Glutamatergic neuron (in vitro differentiated cells): ENCODE data around the gene KSR1. TPM values are rescaled to one million over a fixed set of nuclear protein-coding genes. Genes with fewer than 3 reads are reported as not detected.

Experiments
- DNase-seq: peaks from one replicate; pipeline ENCODE4 v3.0.0; 2022
- H3K27ac Mint-ChIP-seq: one replicate; pipeline ENCODE4 v1.8.0; 2020; ENCODE audit warnings: mild to moderate bottlenecking, mixed read lengths, inconsistent platforms; ENCODE audit not compliant: unreplicated experiment
- H3K27me3 Mint-ChIP-seq: one replicate; pipeline ENCODE4 v1.8.0; 2020; ENCODE audit warnings: mild to moderate bottlenecking, moderate library complexity, mixed read lengths, inconsistent platforms; ENCODE audit not compliant: unreplicated experiment
- H3K36me3 Mint-ChIP-seq: one replicate; pipeline ENCODE4 v1.8.0; 2020; ENCODE audit warnings: mild to moderate bottlenecking, mixed read lengths, inconsistent platforms; ENCODE audit not compliant: unreplicated experiment
- H3K4me1 Mint-ChIP-seq: one replicate; pipeline ENCODE4 v1.8.0; 2020; ENCODE audit warnings: mild to moderate bottlenecking, low read depth, mixed read lengths, inconsistent platforms; ENCODE audit not compliant: unreplicated experiment
- H3K4me3 Mint-ChIP-seq: one replicate; pipeline ENCODE4 v1.8.0; 2020; ENCODE audit warnings: mild to moderate bottlenecking, mixed read lengths, inconsistent platforms; ENCODE audit not compliant: unreplicated experiment
- H3K9me3 Mint-ChIP-seq: one replicate; pipeline ENCODE4 v1.8.0; 2020; ENCODE audit warnings: mild to moderate bottlenecking, moderate library complexity, mixed read lengths, inconsistent platforms; ENCODE audit not compliant: unreplicated experiment
- total RNA-seq: library from RNA; stranded (reverse); fragmentation: NEBNext Ultra II Directional; extraction: Animal tissue kit (Norgen Biotek cat#: 25700); gene quantifications from one replicate; pipeline ENCODE4 v1.2.1, GENCODE V29; 2021; ENCODE audit not compliant: unreplicated experiment
- TF ChIP-seq, protein P1 (sequence below): fragments of 200-600 bp; sonication (generic); IDR thresholded peaks from one replicate; pipeline ENCODE4 v1.5.0; 2021; ENCODE audit not compliant: partially characterized antibody, unreplicated experiment

The KSR1 gene
- total RNA-seq, 1 donor from 2014 or later = 203 TPM

GRCh38 chr17:27491713-27492190, 35.5 kb downstream of the KSR1 start:
- peak; percentile 81 for DNase-seq
- H3K27ac Mint-ChIP-seq = peak overlapping the region; percentile 91
- peaks cover 29% of the 10 kb centered on the region for H3K9me3 Mint-ChIP-seq
- H3K27me3 Mint-ChIP-seq = peaks cover 23% of the 10 kb centered on the region
- TF ChIP-seq, protein P1, sequence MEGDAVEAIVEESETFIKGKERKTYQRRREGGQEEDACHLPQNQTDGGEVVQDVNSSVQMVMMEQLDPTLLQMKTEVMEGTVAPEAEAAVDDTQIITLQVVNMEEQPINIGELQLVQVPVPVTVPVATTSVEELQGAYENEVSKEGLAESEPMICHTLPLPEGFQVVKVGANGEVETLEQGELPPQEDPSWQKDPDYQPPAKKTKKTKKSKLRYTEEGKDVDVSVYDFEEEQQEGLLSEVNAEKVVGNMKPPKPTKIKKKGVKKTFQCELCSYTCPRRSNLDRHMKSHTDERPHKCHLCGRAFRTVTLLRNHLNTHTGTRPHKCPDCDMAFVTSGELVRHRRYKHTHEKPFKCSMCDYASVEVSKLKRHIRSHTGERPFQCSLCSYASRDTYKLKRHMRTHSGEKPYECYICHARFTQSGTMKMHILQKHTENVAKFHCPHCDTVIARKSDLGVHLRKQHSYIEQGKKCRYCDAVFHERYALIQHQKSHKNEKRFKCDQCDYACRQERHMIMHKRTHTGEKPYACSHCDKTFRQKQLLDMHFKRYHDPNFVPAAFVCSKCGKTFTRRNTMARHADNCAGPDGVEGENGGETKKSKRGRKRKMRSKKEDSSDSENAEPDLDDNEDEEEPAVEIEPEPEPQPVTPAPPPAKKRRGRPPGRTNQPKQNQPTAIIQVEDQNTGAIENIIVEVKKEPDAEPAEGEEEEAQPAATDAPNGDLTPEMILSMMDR = peak; percentile 20
- H3K36me3 Mint-ChIP-seq = no peaks in the 10 kb centered on the region
- peaks cover 71% of the 10 kb centered on the region for H3K4me1 Mint-ChIP-seq
- H3K4me3 Mint-ChIP-seq = peak overlapping the region; percentile 65

DNA sequence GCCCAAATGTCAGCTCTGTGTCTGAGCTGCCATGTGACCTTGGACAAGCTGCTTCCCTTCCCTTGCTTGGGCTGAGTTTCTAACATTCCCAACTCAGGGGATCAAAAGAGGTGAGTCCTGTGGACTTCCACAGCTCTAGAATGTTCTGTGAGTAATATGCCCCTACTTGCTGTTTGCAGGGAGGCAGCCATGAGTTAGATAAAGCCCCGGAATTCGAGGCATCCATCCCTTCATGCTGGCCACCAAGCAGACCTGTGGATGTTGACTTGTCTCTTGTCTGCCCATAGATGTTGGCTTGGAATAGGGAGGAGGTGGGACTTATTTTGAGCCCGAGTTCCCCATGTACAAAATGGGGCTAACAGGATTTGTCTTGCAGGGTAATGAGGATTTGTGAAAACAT, 36.2 kb downstream of the KSR1 start:
- peaks cover 23% of the 10 kb centered on the region for H3K27me3 Mint-ChIP-seq
- H3K36me3 Mint-ChIP-seq = no peaks in the 10 kb centered on the region
- DNase-seq = no peak
- peaks cover 29% of the 10 kb centered on the region for H3K9me3 Mint-ChIP-seq
- TF ChIP-seq, protein P1 = no peak
- peak overlapping the region; percentile 65 for H3K4me3 Mint-ChIP-seq
- peaks cover 78% of the 10 kb centered on the region for H3K4me1 Mint-ChIP-seq
- H3K27ac Mint-ChIP-seq = peak overlapping the region; percentile 91

DNA sequence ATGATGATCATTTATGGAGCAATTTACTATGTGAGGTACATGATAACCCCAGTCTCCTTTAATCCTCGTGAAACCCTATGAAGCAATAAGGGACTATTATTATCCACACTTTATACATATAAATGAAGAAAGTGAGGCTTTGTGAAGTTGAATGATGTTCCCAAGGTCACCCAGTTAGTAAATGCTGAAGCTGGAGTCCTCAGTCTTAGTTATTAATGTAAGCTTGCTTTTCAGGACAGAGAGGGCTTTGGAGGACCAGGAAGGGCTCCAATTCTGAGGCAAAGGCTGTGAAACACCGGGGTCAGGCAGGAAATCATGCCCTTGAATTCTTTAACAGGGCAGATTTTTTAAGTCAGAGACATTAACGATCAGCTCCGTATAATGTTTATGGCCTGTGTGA, 36.8 kb downstream of the KSR1 start:
- Mint-ChIP-seq H3K27ac (peak overlapping the region; percentile 91), H3K27me3 (peaks cover 25% of the 10 kb centered on the region), H3K9me3 (peaks cover 28% of the 10 kb centered on the region), H3K36me3 (no peaks in the 10 kb centered on the region), H3K4me3 (peak overlapping the region; percentile 21), H3K4me1 (peaks cover 82% of the 10 kb centered on the region)
- TF ChIP-seq, protein P1 = no peak
- DNase-seq = no peak

DNA sequence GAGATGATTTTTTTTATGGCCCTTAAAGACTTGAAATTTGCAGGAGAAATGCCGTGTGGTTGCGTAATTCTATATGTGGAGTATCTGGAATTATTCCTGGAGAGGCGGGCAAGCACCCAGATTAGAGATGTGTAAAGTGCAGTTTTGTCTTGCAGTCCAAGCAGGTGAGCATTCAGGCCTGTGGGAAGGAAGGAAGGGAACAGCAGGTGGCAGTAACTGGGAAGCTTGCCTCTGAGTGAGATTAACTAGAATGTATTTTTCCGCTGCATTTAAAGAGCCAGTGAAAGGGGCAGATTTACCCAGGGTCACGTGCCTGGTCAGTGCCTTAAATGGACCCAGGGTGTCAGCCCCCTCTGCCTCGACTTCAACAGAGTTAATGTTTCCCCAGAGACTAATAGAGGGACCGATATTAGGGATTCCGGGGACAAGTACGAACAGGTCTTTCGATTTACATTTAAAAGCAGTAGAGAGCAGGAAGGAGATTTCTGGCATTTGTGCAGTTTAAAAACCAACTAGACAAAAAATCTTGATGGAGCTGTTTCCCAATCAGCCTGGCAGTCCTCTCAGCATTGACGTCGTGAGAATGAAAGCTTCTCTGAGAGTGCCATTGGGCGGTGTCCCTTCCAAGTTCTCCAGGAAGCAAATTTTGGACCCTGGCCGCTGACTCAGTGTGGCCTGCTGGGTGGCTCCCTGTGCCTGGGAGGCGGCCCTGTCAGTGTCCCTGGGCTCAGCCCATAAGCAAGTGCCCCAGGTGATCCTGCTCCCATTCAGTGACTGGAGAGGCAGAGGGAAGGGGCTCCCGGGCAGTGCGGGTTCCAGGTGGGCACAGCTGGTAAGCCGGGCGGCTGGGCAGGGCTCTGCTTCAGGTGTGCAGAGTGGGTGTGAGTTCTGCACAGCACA, 38.2 kb downstream of the KSR1 start:
- no peaks in the 10 kb centered on the region for H3K36me3 Mint-ChIP-seq
- H3K27me3 Mint-ChIP-seq = peaks cover 25% of the 10 kb centered on the region
- TF ChIP-seq, protein P1 = no peak
- no peak for DNase-seq
- H3K4me1 Mint-ChIP-seq = peaks cover 78% of the 10 kb centered on the region
- peak overlapping the region; percentile 87 for H3K27ac Mint-ChIP-seq
- H3K4me3 Mint-ChIP-seq = peak overlapping the region; percentile 77
- H3K9me3 Mint-ChIP-seq = peaks cover 26% of the 10 kb centered on the region

GRCh38 chr17:27495460-27495859, 39.2 kb downstream of the KSR1 start:
- Mint-ChIP-seq H3K4me1 (peaks cover 71% of the 10 kb centered on the region), H3K36me3 (peaks cover 5% of the 10 kb centered on the region), H3K27me3 (peaks cover 25% of the 10 kb centered on the region), H3K4me3 (peak overlapping the region; percentile 70), H3K9me3 (peaks cover 31% of the 10 kb centered on the region), H3K27ac (peak overlapping the region; percentile 92)
- DNase-seq = no peak
- TF ChIP-seq, protein P1 = no peak
